ENCODE results near the gene CTNNBL1.

DNA sequence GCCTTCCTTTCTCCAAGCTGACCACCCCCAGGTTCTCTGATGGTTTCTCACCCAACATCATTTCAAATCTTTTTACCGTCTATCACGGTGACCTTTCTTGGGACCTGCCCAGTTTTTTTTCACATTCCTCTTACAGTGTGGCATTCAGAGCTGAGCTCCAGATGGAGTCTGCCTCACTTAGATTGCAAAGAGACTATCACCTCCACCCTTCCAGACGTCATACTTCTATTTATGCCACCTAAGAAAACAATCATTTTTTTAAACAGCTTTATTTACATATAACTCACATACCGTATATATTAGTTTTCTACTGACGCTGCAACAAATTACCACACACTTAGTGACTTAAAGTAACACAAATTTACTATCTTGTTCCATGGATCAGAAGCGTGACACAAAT, 32.3 kb upstream of the CTNNBL1 start:
- TF ChIP-seq, protein P1, sequence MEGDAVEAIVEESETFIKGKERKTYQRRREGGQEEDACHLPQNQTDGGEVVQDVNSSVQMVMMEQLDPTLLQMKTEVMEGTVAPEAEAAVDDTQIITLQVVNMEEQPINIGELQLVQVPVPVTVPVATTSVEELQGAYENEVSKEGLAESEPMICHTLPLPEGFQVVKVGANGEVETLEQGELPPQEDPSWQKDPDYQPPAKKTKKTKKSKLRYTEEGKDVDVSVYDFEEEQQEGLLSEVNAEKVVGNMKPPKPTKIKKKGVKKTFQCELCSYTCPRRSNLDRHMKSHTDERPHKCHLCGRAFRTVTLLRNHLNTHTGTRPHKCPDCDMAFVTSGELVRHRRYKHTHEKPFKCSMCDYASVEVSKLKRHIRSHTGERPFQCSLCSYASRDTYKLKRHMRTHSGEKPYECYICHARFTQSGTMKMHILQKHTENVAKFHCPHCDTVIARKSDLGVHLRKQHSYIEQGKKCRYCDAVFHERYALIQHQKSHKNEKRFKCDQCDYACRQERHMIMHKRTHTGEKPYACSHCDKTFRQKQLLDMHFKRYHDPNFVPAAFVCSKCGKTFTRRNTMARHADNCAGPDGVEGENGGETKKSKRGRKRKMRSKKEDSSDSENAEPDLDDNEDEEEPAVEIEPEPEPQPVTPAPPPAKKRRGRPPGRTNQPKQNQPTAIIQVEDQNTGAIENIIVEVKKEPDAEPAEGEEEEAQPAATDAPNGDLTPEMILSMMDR (IDR thresholded peaks at IDR 0.05): no peak
- TF ChIP-seq REST (IDR thresholded peaks at IDR 0.05; ENCODE audit: insufficient read depth in 1 of 2, low read depth in 2 of 2, low read length in 1 of 2) (no peak), TCF7L2 (IDR thresholded peaks at IDR 0.05; ENCODE audit: low read depth, low read length) (no peak), POLR2AphosphoS5 (IDR thresholded peaks at IDR 0.05; ENCODE audit: low read depth, low read length) (no peak), SIN3A (IDR thresholded peaks at IDR 0.05; ENCODE audit: borderline replicate concordance, insufficient read depth, low read depth, low read length) (no peak)

Measured in Panc1 (cell line).